ENCODE measurements around the gene KAT7.

- TF ChIP-seq EZH2 (IDR thresholded peaks at IDR 0.05; ENCODE audit: insufficient read depth, poor library complexity, severe bottlenecking) (no peak), EZH2phosphoT487 (IDR thresholded peaks at IDR 0.05; ENCODE audit: insufficient read depth, low read depth) (no peak)
These were observed 27.3 kb downstream of the KAT7 start for GRCh38 chr17:49815761-49816281.
